Fibroblast of lung (primary cell): Measurements from ENCODE around the gene CHTF18. TPM values are rescaled to one million over a fixed set of nuclear protein-coding genes. Genes with fewer than 3 reads are reported as not detected.

ENCODE experiments used
- DNase-seq, 2 donors: peaks; one replicate each; pipeline versions ENCODE4 v3.0.0 to v3.0.0-alpha.2; 2010; ENCODE audit warnings: low read depth in 2 of 2
- H2AFZ ChIP-seq: 2 replicates; pipeline ENCODE4 v1.5.1; 2012; ENCODE audit warnings: low read length, control low read depth, inconsistent platforms
- H3K27ac ChIP-seq: 2 replicates; pipeline ENCODE4 v1.5.1; 2011; ENCODE audit warnings: low read length, control low read depth; ENCODE audit not compliant: insufficient read depth
- H3K27me3 ChIP-seq: 2 replicates; pipeline ENCODE4 v1.5.1; 2011; ENCODE audit warnings: mild to moderate bottlenecking, low read length; ENCODE audit not compliant: control insufficient read depth, insufficient read depth
- H3K36me3 ChIP-seq: 2 replicates; pipeline ENCODE4 v1.5.1; 2011; ENCODE audit warnings: low read length; ENCODE audit not compliant: control insufficient read depth, insufficient read depth
- H3K4me1 ChIP-seq: 2 replicates; pipeline ENCODE4 v1.5.1; 2011; ENCODE audit warnings: low read length; ENCODE audit not compliant: control insufficient read depth, insufficient read depth; ENCODE audit errors: extremely low read depth
- H3K4me2 ChIP-seq: 2 replicates; pipeline ENCODE4 v1.5.1; 2011; ENCODE audit warnings: low read length, control low read depth; ENCODE audit not compliant: insufficient read depth; ENCODE audit errors: extremely low read depth
- H3K4me3 ChIP-seq, 4 experiments: fragments of 200-600 bp in 1 of 4; sonication (generic) in 1 of 4; replicated peaks in 1 of 4; 2 replicates each; pipeline ENCODE4 v1.5.1; 2011 to 2016; ENCODE audit warnings: low read length in 4 of 4, low read depth in 3 of 4, mild to moderate bottlenecking in 3 of 4, control low read depth in 2 of 4, inconsistent platforms in 1 of 4, mixed read lengths in 1 of 4; ENCODE audit not compliant: insufficient read depth in 1 of 4; ENCODE audit errors: control extremely low read depth in 1 of 4
- H3K79me2 ChIP-seq: 2 replicates; pipeline ENCODE4 v1.5.1; 2012; ENCODE audit warnings: mild to moderate bottlenecking, low read length, inconsistent platforms; ENCODE audit not compliant: control insufficient read depth, insufficient read depth
- H3K9ac ChIP-seq: 2 replicates; pipeline ENCODE4 v1.5.1; 2011; ENCODE audit warnings: mild to moderate bottlenecking, low read length, control low read depth; ENCODE audit not compliant: insufficient read depth
- H3K9me3 ChIP-seq: 2 replicates; pipeline ENCODE4 v1.5.1; 2012; ENCODE audit warnings: low read depth, low read length; ENCODE audit not compliant: control insufficient read depth, insufficient read depth
- H4K20me1 ChIP-seq: 2 replicates; pipeline ENCODE4 v1.5.1; 2011; ENCODE audit warnings: low read length; ENCODE audit not compliant: control insufficient read depth, insufficient read depth; ENCODE audit errors: extremely low read depth
- EZH2 ChIP-seq: IDR thresholded peaks from 2 replicates; pipeline ENCODE4 v1.5.1; 2012; ENCODE audit warnings: low read length, control low read depth, mild to moderate bottlenecking; ENCODE audit errors: missing control alignments
- polyA plus RNA-seq, 2 donors: library from polyadenylated mRNA; depleted of rRNA in 1 of 2; stranded (reverse) in 1 of 2; unstranded in 1 of 2; fragments of >200 nt; gene quantifications; 2 replicates each; pipeline ENCODE4 v1.2.1, GENCODE V29; 2011 to 2012; ENCODE audit warnings: missing spikeins in 1 of 2
- total RNA-seq: library from RNA; depleted of rRNA; stranded (reverse); fragments of >200 nt; gene quantifications from 2 replicates; pipeline ENCODE4 v1.2.1, GENCODE V29; 2014
- TF ChIP-seq, protein P1 (sequence below), 2 donors: IDR thresholded peaks in 1 of 2; conservative IDR thresholded peaks in 1 of 2; 1 replicate in 1 of 2; 2 replicates in 1 of 2; pipeline ENCODE4 v1.5.1; 2011 to 2012; ENCODE audit warnings: low read length in 2 of 2, control low read depth in 1 of 2, inconsistent platforms in 1 of 2, low read depth in 1 of 2, mild to moderate bottlenecking in 1 of 2

The CHTF18 gene
- total and polyA plus RNA-seq, 2 donors (not counting 1 experiment from before 2014, with no cell fraction given) = 1.1 to 4.3 TPM

- H3K27ac ChIP-seq = no peak overlapping the region
- no peaks in the 10 kb centered on the region for H3K79me2 ChIP-seq
- TF ChIP-seq, protein P1, sequence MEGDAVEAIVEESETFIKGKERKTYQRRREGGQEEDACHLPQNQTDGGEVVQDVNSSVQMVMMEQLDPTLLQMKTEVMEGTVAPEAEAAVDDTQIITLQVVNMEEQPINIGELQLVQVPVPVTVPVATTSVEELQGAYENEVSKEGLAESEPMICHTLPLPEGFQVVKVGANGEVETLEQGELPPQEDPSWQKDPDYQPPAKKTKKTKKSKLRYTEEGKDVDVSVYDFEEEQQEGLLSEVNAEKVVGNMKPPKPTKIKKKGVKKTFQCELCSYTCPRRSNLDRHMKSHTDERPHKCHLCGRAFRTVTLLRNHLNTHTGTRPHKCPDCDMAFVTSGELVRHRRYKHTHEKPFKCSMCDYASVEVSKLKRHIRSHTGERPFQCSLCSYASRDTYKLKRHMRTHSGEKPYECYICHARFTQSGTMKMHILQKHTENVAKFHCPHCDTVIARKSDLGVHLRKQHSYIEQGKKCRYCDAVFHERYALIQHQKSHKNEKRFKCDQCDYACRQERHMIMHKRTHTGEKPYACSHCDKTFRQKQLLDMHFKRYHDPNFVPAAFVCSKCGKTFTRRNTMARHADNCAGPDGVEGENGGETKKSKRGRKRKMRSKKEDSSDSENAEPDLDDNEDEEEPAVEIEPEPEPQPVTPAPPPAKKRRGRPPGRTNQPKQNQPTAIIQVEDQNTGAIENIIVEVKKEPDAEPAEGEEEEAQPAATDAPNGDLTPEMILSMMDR (conservative IDR thresholded peaks at IDR 0.05 in 1 of 2, IDR thresholded peaks at IDR 0.05 in 1 of 2; ENCODE audit: low read depth in 1 of 2, low read length in 2 of 2) = no peak
- TF ChIP-seq EZH2 = no peak
- H3K27me3 ChIP-seq = no peaks in the 10 kb centered on the region
- no peak overlapping the region for H3K9ac ChIP-seq
- no peaks in the 10 kb centered on the region for H3K4me1 ChIP-seq
- H3K4me3 ChIP-seq = no peak overlapping the region
- H3K36me3 ChIP-seq = no peaks in the 10 kb centered on the region
- H3K9me3 ChIP-seq = no peaks in the 10 kb centered on the region
- H3K4me2 ChIP-seq = no peak overlapping the region
- DNase-seq = no peak
- no peaks in the 10 kb centered on the region for H4K20me1 ChIP-seq
- no peak overlapping the region for H2AFZ ChIP-seq
Observed at GRCh38 chr16:762595-763268, 25.7 kb upstream of the CHTF18 start.

DNA sequence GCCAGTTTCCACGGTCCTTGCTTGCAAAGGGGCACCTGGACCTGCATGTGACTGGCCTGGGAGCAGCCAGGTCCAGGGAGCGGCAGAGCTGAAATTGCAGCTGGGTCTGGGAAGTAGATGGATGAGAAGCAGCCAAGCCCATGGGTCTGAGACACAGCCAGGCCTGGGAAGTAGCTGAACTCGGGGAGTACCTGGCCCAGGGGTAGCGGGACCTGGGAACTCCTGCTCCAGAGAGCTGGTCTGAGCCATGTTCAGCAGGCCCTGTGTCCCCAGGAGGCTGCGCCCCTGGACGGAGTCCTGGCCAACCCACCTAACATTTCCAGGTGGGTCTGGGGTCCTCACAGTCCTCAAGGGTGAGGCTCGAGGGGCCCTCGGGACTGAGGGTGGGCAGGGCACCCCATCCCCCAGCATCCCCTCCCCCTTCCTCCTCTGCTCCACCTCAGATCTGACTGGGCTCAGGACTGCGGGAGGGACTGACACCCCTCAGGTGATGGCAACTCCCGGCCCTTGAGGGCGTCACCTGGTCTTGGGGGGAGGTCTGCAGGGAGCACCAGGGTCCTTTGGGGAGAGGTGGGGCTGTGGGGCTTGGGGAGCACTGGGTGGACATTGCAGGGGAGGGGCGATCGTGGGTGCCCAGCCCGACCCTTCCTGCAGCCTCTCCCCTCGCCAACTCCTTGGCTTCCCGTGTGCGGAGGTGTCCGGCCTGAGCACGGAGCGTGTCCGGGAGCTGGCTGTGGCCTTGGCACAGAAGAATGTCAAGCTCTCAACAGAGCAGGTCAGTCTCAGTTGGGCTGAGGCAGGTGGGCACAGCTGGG lies 24.8 kb upstream of the CHTF18 start:
- no peak for DNase-seq
- no peak overlapping the region for H3K4me2 ChIP-seq
- no peak overlapping the region for H3K27ac ChIP-seq
- no peak overlapping the region for H3K9ac ChIP-seq
- H2AFZ ChIP-seq = no peak overlapping the region
- no peaks in the 10 kb centered on the region for H3K27me3 ChIP-seq
- no peak for TF ChIP-seq EZH2
- TF ChIP-seq, protein P1 (conservative IDR thresholded peaks at IDR 0.05 in 1 of 2, IDR thresholded peaks at IDR 0.05 in 1 of 2; ENCODE audit: low read depth in 1 of 2, low read length in 2 of 2) = no peak
- no peaks in the 10 kb centered on the region for H3K79me2 ChIP-seq
- no peaks in the 10 kb centered on the region for H3K4me1 ChIP-seq
- no peaks in the 10 kb centered on the region for H3K36me3 ChIP-seq
- H3K4me3 ChIP-seq = no peak overlapping the region
- no peaks in the 10 kb centered on the region for H3K9me3 ChIP-seq
- no peaks in the 10 kb centered on the region for H4K20me1 ChIP-seq

- Histone ChIP-seq H3K4me2 (no peak overlapping the region), H3K27ac (no peak overlapping the region), H3K9me3 (no peaks in the 10 kb centered on the region), H3K79me2 (no peaks in the 10 kb centered on the region), H3K4me3 (no peak overlapping the region), H4K20me1 (no peaks in the 10 kb centered on the region), H3K36me3 (no peaks in the 10 kb centered on the region), H3K4me1 (no peaks in the 10 kb centered on the region), H2AFZ (no peak overlapping the region), H3K27me3 (no peaks in the 10 kb centered on the region), H3K9ac (no peak overlapping the region)
- TF ChIP-seq, protein P1 (conservative IDR thresholded peaks at IDR 0.05 in 1 of 2, IDR thresholded peaks at IDR 0.05 in 1 of 2; ENCODE audit: low read depth in 1 of 2, low read length in 2 of 2) = no peak
- TF ChIP-seq EZH2 = no peak
- DNase-seq = no peak
Observed at GRCh38 chr16:764184-764750, 24.2 kb upstream of the CHTF18 start.
